Measurements from ENCODE around the gene TMEM120B. TPM values are rescaled to one million over a fixed set of nuclear protein-coding genes. Genes with fewer than 3 reads are reported as not detected.

Gene TMEM120B
- total and polyA plus RNA-seq, 2 of the 13 experiments (the other 11 are each of a cell fraction or from before 2014, with no cell fraction given) = 7.1 to 12.9 TPM

DNA sequence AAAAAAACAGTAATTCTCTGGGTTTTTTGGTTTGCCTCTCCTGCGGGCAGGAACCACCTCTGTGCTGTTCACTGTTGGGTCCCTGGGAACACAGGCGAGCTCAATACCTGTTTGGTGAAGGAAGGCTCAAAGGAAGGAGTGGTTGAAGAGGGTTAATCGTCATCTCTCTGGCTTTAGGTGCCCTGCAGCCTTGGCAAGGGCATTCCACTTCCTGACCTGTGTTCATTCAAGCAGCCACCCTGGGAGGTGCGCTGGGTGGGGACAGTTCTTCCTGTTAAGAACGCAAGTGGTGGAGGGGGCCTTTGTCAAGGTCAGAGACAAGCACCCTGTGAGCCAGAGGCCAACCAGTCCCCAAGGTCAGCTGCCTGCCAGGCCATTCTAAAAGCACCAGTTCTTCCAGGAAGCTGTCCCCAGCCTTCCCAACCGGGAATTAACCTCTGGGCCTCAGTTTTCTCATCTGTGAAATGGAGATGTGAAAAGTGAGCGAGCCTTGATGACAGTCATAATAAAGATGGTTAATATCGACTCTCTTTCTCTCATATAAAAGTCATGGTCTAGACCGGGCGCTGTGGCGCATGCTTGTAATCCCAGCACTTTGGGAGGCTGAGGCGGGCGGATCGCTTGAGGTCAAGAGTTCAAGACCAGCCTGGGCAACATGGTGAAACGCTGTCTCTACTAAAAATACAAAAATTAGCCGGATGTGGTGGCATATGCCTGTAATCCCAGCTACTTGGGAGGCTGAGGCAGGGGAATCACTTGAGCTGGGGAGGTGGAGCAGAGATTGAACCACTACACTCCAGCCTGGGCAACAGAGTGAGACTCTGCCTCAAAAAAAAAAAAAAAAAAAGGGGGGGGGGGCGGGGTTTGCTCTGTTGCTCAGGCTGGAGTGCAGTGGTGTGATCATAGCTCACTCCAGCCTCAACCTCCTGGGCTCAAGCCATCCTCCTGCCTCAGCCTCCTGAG is 74.8 kb downstream of the TMEM120B start:
- no peak overlapping the region for H3K9ac ChIP-seq (ENCODE audit: insufficient read depth, low read depth, low read length)
- ATAC-seq = no peak
- peaks cover 14% of the 10 kb centered on the region; the same call in 1 of the 2 replicates for H4K20me1 ChIP-seq (ENCODE audit: insufficient read depth, low read length)
- DNase-seq (ENCODE audit: low spot score) = no peak
- H3K4me3 ChIP-seq (replicated peaks in 1 of 3; ENCODE audit: insufficient read depth in 1 of 3, low read depth in 2 of 3, low read length in 3 of 3) = no peak overlapping the region
- 81% methylated on average over 16 of the region's 17 CpGs for WGBS (ENCODE audit: low lambda C conversion rate)
- no peak for FAIRE-seq
- H3K9me3 ChIP-seq (ENCODE audit: low read length) = no peaks in the 10 kb centered on the region
- peaks cover 0 to 3% of the 10 kb centered on the region in 2 experiments; a peak in 2 of 5 replicates for H3K36me3 ChIP-seq (replicated peaks in 1 of 2; ENCODE audit: control insufficient read depth in 1 of 2, insufficient read depth in 2 of 2, low read length in 2 of 2)
- H3K4me2 ChIP-seq (ENCODE audit: low read depth, low read length) = no peak overlapping the region
- no peaks in the 10 kb centered on the region; a peak in 1 of 5 replicates for H3K27me3 ChIP-seq (ENCODE audit: control insufficient read depth in 1 of 2, insufficient read depth in 2 of 2, low read length in 2 of 2)
- POLR2A ChIA-PET = interaction anchor here (0.9 to 1.0 kb wide), 2 partner anchors 13 to 38 kb away, joined by 3 to 5 read pairs; no protein-coding TSS in a partner anchor
- in situ Hi-C loops (cut with HindIII; ENCODE audit: extremely low pct_ligation_motif_present, low pct_unique_long_range_greater_than_20kb) (no loop called here), intact Hi-C loops (cut with micrococcal nuclease; ENCODE audit: unreplicated experiment) (no loop called here)
- CTCF ChIA-PET (ENCODE audit: low intra/inter-chr PET ratio, low total read pairs) = no interaction called here
- H3K4me1 ChIP-seq (ENCODE audit: insufficient read depth, low read length) = peaks cover 82% of the 10 kb centered on the region
- no peak overlapping the region for H2AFZ ChIP-seq (ENCODE audit: low read length)
- H3K27ac ChIP-seq (ENCODE audit: extremely low read length, insufficient read depth, low read length) = no peak overlapping the region
- H3K79me2 ChIP-seq (ENCODE audit: insufficient read depth, low read length) = peaks cover 30% of the 10 kb centered on the region
- BruUV-seq (replicated peaks) = no TSS peak
- TF ChIP-seq RCOR2 (CRISPR knock-in tag; IDR thresholded peaks at IDR 0.05) (peak; percentile 81), PHB2 (IDR thresholded peaks at IDR 0.05; ENCODE audit: partially characterized antibody) (no peak), BCL6 (CRISPR knock-in tag; IDR thresholded peaks at IDR 0.05) (peak; percentile 33; the same call in 1 of the 2 replicates), GATAD2A (CRISPR knock-in tag; IDR thresholded peaks at IDR 0.05) (peak; percentile 24; the same call in 1 of the 2 replicates), HOXA3 (CRISPR knock-in tag; IDR thresholded peaks at IDR 0.05) (no peak), KDM3A (CRISPR knock-in tag; IDR thresholded peaks at IDR 0.05; ENCODE audit: low read depth) (0 out of 2 replicates have a peak, but pooled peaks have one; percentile 30), ZFP82 (CRISPR knock-in tag; IDR thresholded peaks at IDR 0.05; ENCODE audit: borderline replicate concordance) (no peak), NFYC (CRISPR knock-in tag; IDR thresholded peaks at IDR 0.05) (no peak), KDM1A (CRISPR knock-in tag; IDR thresholded peaks at IDR 0.05) (peak; percentile 86; the same call in 1 of the 2 replicates), ZNF670 (CRISPR knock-in tag; IDR thresholded peaks at IDR 0.05; ENCODE audit: borderline replicate concordance) (no peak), ISX (CRISPR knock-in tag; conservative IDR thresholded peaks at IDR 0.05) (no peak), ZMYM3 (CRISPR knock-in tag; IDR thresholded peaks at IDR 0.05) (peak; percentile 88), ZNF629 (CRISPR knock-in tag; conservative IDR thresholded peaks at IDR 0.05) (peak; percentile 97), ESRRA (CRISPR knock-in tag; IDR thresholded peaks at IDR 0.05; ENCODE audit: low read depth) (0 out of 2 replicates have a peak, but pooled peaks have one; percentile 43), ELF1 (CRISPR knock-in tag; IDR thresholded peaks at IDR 0.05) (peak; percentile 44; the same call in 1 of the 2 replicates), RXRA (CRISPR knock-in tag; IDR thresholded peaks at IDR 0.05) (peak; percentile 49; the same call in 1 of the 2 replicates)
- TF ChIP-seq, protein P1, sequence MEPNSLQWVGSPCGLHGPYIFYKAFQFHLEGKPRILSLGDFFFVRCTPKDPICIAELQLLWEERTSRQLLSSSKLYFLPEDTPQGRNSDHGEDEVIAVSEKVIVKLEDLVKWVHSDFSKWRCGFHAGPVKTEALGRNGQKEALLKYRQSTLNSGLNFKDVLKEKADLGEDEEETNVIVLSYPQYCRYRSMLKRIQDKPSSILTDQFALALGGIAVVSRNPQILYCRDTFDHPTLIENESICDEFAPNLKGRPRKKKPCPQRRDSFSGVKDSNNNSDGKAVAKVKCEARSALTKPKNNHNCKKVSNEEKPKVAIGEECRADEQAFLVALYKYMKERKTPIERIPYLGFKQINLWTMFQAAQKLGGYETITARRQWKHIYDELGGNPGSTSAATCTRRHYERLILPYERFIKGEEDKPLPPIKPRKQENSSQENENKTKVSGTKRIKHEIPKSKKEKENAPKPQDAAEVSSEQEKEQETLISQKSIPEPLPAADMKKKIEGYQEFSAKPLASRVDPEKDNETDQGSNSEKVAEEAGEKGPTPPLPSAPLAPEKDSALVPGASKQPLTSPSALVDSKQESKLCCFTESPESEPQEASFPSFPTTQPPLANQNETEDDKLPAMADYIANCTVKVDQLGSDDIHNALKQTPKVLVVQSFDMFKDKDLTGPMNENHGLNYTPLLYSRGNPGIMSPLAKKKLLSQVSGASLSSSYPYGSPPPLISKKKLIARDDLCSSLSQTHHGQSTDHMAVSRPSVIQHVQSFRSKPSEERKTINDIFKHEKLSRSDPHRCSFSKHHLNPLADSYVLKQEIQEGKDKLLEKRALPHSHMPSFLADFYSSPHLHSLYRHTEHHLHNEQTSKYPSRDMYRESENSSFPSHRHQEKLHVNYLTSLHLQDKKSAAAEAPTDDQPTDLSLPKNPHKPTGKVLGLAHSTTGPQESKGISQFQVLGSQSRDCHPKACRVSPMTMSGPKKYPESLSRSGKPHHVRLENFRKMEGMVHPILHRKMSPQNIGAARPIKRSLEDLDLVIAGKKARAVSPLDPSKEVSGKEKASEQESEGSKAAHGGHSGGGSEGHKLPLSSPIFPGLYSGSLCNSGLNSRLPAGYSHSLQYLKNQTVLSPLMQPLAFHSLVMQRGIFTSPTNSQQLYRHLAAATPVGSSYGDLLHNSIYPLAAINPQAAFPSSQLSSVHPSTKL (CRISPR knock-in tag; IDR thresholded peaks at IDR 0.05) = 0 out of 2 replicates have a peak, but pooled peaks have one; percentile 11
- TF ChIP-seq, protein P2, sequence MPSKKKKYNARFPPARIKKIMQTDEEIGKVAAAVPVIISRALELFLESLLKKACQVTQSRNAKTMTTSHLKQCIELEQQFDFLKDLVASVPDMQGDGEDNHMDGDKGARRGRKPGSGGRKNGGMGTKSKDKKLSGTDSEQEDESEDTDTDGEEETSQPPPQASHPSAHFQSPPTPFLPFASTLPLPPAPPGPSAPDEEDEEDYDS (CRISPR knock-in tag; IDR thresholded peaks at IDR 0.05) = 0 out of 2 replicates have a peak, but pooled peaks have one; percentile 26
- TF ChIP-seq, protein P3, sequence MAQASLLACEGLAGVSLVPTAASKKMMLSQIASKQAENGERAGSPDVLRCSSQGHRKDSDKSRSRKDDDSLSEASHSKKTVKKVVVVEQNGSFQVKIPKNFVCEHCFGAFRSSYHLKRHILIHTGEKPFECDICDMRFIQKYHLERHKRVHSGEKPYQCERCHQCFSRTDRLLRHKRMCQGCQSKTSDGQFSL (CRISPR knock-in tag; IDR thresholded peaks at IDR 0.05) = no peak
- TF ChIP-seq, protein P4, sequence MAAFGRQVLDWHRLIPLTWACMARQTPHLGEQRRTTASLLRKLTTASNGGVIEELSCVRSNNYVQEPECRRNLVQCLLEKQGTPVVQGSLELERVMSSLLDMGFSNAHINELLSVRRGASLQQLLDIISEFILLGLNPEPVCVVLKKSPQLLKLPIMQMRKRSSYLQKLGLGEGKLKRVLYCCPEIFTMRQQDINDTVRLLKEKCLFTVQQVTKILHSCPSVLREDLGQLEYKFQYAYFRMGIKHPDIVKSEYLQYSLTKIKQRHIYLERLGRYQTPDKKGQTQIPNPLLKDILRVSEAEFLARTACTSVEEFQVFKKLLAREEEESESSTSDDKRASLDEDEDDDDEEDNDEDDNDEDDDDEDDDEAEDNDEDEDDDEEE (CRISPR knock-in tag; IDR thresholded peaks at IDR 0.05) = no peak
